ENCODE results near the gene SULT6B1.
"Not testable (repeated sequence)": the region's sequence is repeated elsewhere in the genome, so short reads cannot be mapped to it uniquely, and the experiment has no call there.

The SULT6B1 gene

DNA sequence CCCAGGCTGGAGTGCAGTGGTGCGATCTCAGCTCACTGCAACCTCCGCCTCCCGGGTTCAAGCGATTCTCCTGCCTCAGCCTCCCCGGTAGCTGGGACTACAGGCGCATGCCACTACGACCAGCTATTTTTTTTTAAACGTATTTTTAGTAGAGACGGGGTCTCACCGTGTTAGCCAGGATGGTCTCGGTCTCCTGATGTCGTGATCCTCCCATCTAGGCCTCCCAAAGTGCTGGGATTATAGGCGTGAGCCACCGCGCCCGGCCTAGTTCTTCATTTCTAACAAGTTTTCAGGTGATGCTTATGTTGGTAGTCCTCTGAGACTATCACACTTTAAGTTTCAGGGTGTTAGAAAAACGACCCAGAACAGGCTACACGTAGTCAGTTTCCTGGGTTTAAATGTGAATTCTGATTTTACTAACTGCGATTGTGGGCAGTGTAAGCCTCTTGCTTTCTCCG, 7.4 kb upstream of the SULT6B1 start:
- not testable (repeated sequence) for DNase-seq

DNA sequence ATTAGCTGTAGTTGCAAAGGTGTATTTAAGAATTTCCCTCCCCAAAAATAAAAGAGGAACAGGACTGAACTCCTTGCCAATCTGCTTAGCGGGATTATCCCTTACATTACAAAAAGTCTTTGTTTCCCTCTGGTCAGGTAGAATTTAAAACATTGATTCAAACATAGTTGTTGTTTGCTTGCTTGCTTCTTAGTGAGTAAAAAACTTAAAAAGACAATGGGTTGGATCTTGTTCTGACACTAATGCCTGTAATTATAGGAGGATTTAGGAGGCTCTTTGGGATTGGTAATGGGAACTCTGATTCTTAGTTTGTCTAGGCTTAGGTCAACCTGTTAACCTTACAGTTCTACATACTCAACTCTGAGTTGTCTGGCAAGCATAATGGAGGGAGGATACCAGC, 4.1 kb upstream of the SULT6B1 start:
- DNase-seq, result no peak

- no peak for DNase-seq
These were observed 3.3 kb upstream of the SULT6B1 start for GRCh38 chr2:37191747-37192146.

DNA sequence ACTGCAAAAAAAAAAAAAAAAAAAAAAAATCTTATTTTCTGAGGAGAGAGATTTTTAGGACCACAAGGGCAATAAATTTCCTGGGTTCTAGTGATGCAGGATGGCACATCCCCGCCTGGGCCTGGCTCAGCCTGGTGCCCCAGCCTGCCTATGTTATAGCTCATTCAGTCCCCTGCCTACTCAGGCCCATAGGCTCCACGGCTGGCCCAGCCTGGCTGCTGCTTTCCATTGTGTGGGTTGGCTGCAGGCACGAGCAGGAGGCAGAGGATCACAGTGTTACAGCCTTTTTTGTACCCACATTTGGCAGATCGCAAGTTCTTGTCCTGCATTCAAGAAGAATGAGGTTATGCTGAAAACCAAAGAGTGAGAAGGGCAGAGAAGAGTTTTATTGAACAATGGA, 2.8 kb upstream of the SULT6B1 start:
- DNase-seq, result no peak

DNA sequence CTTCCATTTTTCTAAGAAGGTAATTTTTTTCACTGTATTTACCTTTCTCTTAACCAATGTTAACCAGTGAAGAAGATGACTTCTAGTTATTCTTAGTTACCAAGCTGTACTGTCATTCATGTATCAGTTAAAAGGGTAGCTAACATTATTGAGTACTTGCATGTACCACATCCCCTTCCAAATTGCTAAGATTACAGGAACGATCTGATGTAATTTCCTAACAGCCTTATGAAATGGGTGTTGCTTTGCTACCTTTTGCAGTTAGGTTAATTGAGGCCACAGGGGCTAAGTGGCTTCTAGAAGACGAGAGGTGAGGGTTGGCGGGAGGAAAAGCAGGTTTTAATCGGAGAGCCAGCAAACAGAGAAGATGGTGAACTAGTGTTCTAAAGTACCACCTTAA, 1.8 kb upstream of the SULT6B1 start:
- no peak for DNase-seq

DNA sequence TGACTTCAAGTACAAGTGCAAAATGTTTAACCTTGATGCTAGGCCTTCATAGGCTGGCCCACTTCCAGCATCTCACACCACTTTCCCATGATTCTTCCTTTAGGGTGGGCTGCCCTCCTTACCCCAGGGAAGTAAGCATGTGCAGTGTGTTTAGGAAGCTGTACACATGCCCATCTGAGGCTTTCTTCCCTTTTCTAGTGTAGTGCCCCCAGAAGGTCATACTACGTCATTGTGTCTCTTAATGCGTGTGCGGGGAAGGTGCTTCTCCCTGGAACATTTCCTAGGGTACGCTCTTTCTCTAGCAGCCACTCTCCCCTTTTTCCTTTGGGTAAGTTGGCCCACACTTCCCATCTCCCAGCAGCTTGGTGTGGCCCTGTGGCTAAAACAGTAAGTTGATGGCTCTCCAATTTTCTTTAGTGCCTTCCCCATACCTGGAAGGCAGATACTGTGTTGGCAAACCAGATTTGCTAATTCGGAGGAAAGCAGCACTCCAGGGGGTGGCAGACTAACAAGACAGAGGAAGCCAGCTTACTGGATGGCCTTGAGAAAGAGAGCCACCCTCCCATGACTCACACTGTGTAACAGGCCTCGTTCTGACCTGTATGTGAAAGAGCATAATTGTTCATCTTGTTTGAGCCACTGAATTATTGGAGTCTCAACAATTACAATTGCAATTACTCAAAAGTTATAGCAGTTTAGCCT, 1.1 kb upstream of the SULT6B1 start:
- DNase-seq, result no peak

GRCh38 chr2:37181726-37182684, 6.5 kb downstream of the SULT6B1 start:
- no peak for DNase-seq

DNA sequence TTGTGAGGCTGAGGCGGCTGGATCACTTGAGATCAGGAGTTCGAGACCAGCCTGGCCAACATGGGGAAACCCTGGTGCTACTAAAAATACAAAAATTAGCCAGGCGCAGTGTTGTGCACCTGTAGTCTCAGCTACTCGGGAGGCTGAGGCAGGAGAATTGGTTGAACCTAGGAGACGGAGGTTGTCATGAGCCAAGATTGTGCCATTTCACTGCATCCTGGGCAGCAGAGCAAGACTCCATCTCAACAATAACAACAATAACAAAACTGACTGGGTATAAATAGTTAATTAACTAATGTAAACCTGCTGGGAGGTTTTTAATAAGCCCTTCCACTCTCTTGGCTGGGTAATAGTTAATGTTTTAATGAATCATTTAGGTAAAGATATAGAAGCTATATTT, 7.8 kb downstream of the SULT6B1 start:
- no peak for DNase-seq

DNA sequence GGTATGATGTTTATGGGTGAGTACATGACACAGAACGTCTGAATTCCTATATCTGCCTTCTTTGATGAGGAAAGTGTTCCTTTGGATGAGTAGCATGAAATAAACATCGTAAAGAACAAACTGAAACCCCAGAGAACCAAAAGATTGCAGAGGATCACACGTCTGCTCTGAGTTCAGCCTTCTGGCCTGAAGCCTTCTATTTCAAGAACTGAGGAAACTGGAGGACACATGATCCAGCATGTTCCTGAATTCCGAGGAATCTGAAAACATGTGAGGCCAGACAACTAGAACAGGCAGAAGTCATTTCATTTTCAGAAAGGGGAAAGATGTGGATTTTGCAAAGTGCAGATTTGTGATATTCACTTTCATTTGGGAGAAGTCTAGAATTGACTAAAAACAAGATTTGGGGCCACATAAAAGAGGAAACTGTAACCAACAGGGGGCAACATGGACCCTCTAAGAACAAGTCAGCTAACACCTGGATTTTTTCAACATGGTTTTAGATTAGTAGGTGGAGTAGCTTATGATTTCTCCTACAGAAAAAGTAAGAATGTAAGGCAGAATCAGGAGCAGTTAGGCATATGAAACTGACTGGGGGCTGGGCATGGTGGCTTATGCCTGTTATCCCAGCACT, 8.3 kb downstream of the SULT6B1 start:
- DNase-seq, result no peak

- no peak for DNase-seq
These were observed 14.7 kb downstream of the SULT6B1 start for GRCh38 chr2:37173741-37174140.

- no peak for DNase-seq
These were observed 16.9 kb downstream of the SULT6B1 start for GRCh38 chr2:37171624-37171950.

DNA sequence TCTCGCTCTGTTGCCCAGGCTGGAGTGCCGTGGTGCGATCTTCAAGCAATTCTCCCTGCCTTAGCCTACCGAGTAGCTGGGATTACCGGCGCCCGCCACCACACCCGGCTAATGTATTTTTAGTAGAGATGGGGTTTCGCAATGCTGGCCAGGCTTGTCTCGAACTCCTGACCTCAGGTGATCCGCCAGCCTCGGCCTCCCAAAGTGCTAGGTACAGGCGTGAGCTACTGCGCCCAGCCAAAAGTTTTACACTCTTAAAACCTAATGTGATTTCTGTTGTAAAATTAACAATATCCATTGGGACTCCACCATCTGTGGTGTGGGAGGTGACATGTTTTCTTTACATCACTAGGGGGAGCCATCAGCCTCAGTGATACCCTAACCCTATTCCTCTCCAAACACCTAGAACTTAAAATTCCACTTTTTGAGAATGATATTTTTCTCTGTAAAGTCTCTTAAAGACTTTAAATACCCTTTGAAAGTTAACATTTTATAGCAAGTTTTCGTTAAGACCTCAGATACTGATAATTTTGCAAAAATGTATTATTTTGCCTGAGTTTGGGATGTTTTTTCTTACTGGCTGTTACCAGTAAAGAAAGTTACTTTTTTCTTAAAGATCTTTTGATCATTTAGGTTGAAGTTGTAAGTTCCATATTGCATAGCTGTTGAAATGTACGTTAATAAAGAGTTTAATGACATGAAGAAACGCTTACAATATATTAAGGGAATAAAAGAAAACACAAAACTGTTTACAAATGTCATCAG, 20.1 kb downstream of the SULT6B1 start:
- no peak for DNase-seq

DNA sequence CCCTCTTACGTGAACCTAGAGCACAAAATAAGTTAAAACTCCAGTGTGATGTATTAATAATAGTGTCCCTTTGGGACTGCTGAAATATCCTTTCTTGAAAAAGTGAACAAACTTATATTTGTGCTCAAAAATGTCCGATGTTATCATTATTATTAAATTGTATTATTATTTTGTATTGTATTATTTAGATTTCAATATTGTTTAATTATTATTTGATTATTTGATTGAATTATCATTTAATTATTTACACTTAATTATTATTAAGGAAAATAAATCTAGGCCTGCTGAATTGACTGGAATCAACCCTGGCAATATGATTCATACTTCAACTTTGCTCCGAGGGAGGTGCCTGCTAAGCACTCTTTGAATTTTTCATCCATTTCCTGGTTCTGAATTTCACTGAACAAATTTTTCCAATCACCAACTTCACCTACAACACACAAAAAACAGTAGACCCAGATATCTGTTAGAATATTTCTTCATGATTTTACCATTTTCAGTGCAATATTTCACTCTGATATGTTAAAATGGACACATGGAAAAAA, 20.8 kb downstream of the SULT6B1 start:
- DNase-seq, result no peak

GRCh38 chr2:37164757-37165156, 23.7 kb downstream of the SULT6B1 start:
- DNase-seq, result no peak

- DNase-seq, result peak; percentile 82
These were observed 31.4 kb downstream of the SULT6B1 start, which contains the start of gene EIF2AK2 for GRCh38 chr2:37156857-37157714. Gene EIF2AK2 (minus strand): TSS chr2:37156980. CDS start chr2:37147806, 9,174 bp downstream.

GRCh38 chr2:37156071-37156856, 32.2 kb downstream of the SULT6B1 start:
- no peak for DNase-seq

GRCh38 chr2:37154785-37155184, 33.7 kb downstream of the SULT6B1 start:
- no peak for DNase-seq

- DNase-seq, result no peak
These were observed 35.2 kb downstream of the SULT6B1 start for GRCh38 chr2:37153224-37153623.

DNA sequence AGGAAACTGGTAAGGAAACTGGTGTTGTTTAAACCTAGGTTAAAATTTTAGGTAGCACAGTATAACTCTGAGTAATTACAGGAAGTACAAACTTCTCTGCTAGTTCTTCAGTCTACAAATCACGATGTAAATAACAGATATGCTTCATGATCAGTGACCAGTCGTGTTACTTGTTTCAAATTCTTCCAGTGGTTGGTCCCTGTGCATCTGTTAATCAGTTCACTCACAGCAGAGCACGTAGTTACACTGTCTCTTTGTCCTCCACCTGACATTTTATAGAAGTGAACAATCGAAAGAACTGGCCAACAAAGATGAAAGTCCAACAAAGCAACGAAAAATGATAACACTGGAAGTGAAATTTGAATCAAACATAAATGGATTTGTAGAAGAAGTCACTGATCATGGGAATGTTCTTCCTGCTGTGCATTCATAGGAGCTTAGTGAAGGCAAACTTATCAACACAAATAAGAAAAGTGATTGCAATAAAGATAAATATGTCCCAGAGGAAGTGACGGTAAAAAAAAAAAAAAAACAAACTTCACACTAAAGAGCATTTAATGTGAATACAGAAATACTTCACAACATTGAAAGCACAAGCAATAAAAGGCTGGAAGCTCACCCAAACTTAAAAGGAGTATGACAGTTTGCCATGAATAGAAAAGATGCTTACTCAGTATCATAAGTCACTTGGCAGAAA, 38.7 kb downstream of the SULT6B1 start:
- no peak for DNase-seq

GRCh38 chr2:37148325-37148724, 40.1 kb downstream of the SULT6B1 start:
- no peak for DNase-seq

All from activated T-cell treated with anti-CD3 and anti-CD28 coated beads, Interleukin-2, amount 50 U/mL, for 1 hour (primary cell).